Activated naive CD4-positive, alpha-beta T cell treated with anti-CD3 and anti-CD28 coated beads, Interleukin-2, amount 50 U/mL, for 72 hours (primary cell): ENCODE measurements around the gene LRRC45. TPM values are rescaled to one million over a fixed set of nuclear protein-coding genes. Genes with fewer than 3 reads are reported as not detected.

ENCODE experiments used
- ATAC-seq, 2 donors: fragments of 150-1000 bp; cut with Tn5 transposase; 2 replicates each; pipeline ENCODE4 v1.10.0; 2021; ENCODE audit warnings: mild to moderate bottlenecking in 2 of 2, moderate library complexity in 2 of 2
- DNase-seq, 2 donors: peaks; one replicate each; pipeline ENCODE4 v3.0.0; 2021 to 2022; ENCODE audit warnings: low spot score in 2 of 2
- H3K27ac Mint-ChIP-seq, 2 donors: one replicate each; pipeline ENCODE4 v1.8.0; 2022; ENCODE audit warnings: mild to moderate bottlenecking in 2 of 2, mixed read lengths in 2 of 2
- H3K36me3 Mint-ChIP-seq, 2 donors: one replicate each; pipeline ENCODE4 v1.8.0; 2022; ENCODE audit warnings: mixed read lengths in 2 of 2
- H3K9me3 Mint-ChIP-seq, 2 donors: one replicate each; pipeline ENCODE4 v1.8.0; 2022; ENCODE audit warnings: mixed read lengths in 2 of 2
- total RNA-seq, 2 donors: library from RNA; stranded (reverse); gene quantifications; one replicate each; pipeline ENCODE4 v1.2.3, GENCODE V29; 2022

LRRC45 gene
- total RNA-seq, 2 donors from 2014 or later: 16.7 TPM

- no peak for ATAC-seq
- Mint-ChIP-seq H3K9me3 (no peaks in the 10 kb centered on the region), H3K36me3 (no peaks in the 10 kb centered on the region), H3K27ac (peak overlapping the region in 1 of 2 donors; percentile 84)
- DNase-seq: peak in 1 of 2 donors; percentile 64
Observed at GRCh38 chr17:82021107-82021899, 1.8 kb upstream of the LRRC45 start.

- no peaks in the 10 kb centered on the region for H3K36me3 Mint-ChIP-seq
- H3K9me3 Mint-ChIP-seq: no peaks in the 10 kb centered on the region
- no peak for ATAC-seq
- no peak for DNase-seq
- H3K27ac Mint-ChIP-seq: peak overlapping the region in 1 of 2 donors; percentile 84
Observed at GRCh38 chr17:82021900-82022309, 1.2 kb upstream of the LRRC45 start.

- Mint-ChIP-seq H3K27ac (peak within 1 kb of the TSS in 1 of 2 donors; percentile 84), H3K36me3 (no peaks in the 10 kb centered on the region), H3K9me3 (no peaks in the 10 kb centered on the region)
- DNase-seq (no peak), ATAC-seq (no peak)
Observed at GRCh38 chr17:82022310-82022980, 660 bp upstream of the LRRC45 start, which contains the start of gene CENPX. Gene CENPX (minus strand): TSS chr17:82022878. CDS start chr17:82022861, 17 bp downstream.

- ATAC-seq: no peak
- peak in 1 of 2 donors; percentile 41 for DNase-seq
- Mint-ChIP-seq H3K36me3 (no peaks in the 10 kb centered on the region), H3K27ac (peak overlapping the region in 1 of 2 donors; percentile 41), H3K9me3 (no peaks in the 10 kb centered on the region)
Observed at GRCh38 chr17:82023447-82024241, 539 bp downstream of the LRRC45 start.

- no peak for DNase-seq
- Mint-ChIP-seq H3K36me3 (no peaks in the 10 kb centered on the region), H3K27ac (no peak overlapping the region), H3K9me3 (no peaks in the 10 kb centered on the region)
- ATAC-seq: no peak
Observed at GRCh38 chr17:82024859-82025258, 1.8 kb downstream of the LRRC45 start.

- ATAC-seq: no peak
- Mint-ChIP-seq H3K9me3 (no peaks in the 10 kb centered on the region), H3K27ac (no peak overlapping the region), H3K36me3 (no peaks in the 10 kb centered on the region)
- DNase-seq: no peak
Observed at GRCh38 chr17:82025401-82026107, 2.4 kb downstream of the LRRC45 start.

- H3K9me3 Mint-ChIP-seq: no peaks in the 10 kb centered on the region
- H3K36me3 Mint-ChIP-seq: no peaks in the 10 kb centered on the region
- ATAC-seq (no peak), DNase-seq (no peak)
- H3K27ac Mint-ChIP-seq: no peak overlapping the region
Observed at GRCh38 chr17:82028246-82028645, 5.1 kb downstream of the LRRC45 start.

- H3K36me3 Mint-ChIP-seq: no peaks in the 10 kb centered on the region
- DNase-seq: no peak
- no peak for ATAC-seq
- no peaks in the 10 kb centered on the region for H3K9me3 Mint-ChIP-seq
- H3K27ac Mint-ChIP-seq: no peak overlapping the region
Observed at GRCh38 chr17:82028966-82029365, 5.9 kb downstream of the LRRC45 start.

GRCh38 chr17:82029391-82029790 lies 6.3 kb downstream of the LRRC45 start:
- DNase-seq: no peak
- Mint-ChIP-seq H3K27ac (no peak overlapping the region), H3K9me3 (no peaks in the 10 kb centered on the region), H3K36me3 (no peaks in the 10 kb centered on the region)
- ATAC-seq: no peak

- DNase-seq (no peak), ATAC-seq (peak; percentile 0 to 2)
- Mint-ChIP-seq H3K36me3 (no peaks in the 10 kb centered on the region), H3K27ac (no peak overlapping the region), H3K9me3 (no peaks in the 10 kb centered on the region)
Observed at GRCh38 chr17:82029990-82030469, 6.9 kb downstream of the LRRC45 start.

- H3K36me3 Mint-ChIP-seq: no peaks in the 10 kb centered on the region
- H3K27ac Mint-ChIP-seq: no peak overlapping the region
- ATAC-seq: peak; percentile 71 to 85
- H3K9me3 Mint-ChIP-seq: no peaks in the 10 kb centered on the region
- DNase-seq: peak; percentile 86 to 92
Observed at GRCh38 chr17:82030470-82031302, 7.6 kb downstream of the LRRC45 start.

GRCh38 chr17:82031303-82031884 lies 8.3 kb downstream of the LRRC45 start, which contains the start of gene RAC3:
Gene RAC3 (plus strand): TSS chr17:82031678. CDS start chr17:82031762, 84 bp downstream.
- ATAC-seq: peak in 1 of 2 donors; percentile 41
- H3K9me3 Mint-ChIP-seq: no peaks in the 10 kb centered on the region
- no peak for DNase-seq
- no peak within 1 kb of the TSS for H3K27ac Mint-ChIP-seq
- H3K36me3 Mint-ChIP-seq: no peaks in the 10 kb centered on the region

- ATAC-seq (peak; percentile 11 to 72), DNase-seq (peak in 1 of 2 donors; percentile 69)
- Mint-ChIP-seq H3K36me3 (no peaks in the 10 kb centered on the region), H3K27ac (no peak overlapping the region), H3K9me3 (no peaks in the 10 kb centered on the region)
Observed at GRCh38 chr17:82031885-82032627, 9.0 kb downstream of the LRRC45 start.

GRCh38 chr17:82033359-82034085 lies 10.4 kb downstream of the LRRC45 start:
- ATAC-seq (no peak), DNase-seq (no peak)
- Mint-ChIP-seq H3K36me3 (no peaks in the 10 kb centered on the region), H3K27ac (no peak overlapping the region), H3K9me3 (no peaks in the 10 kb centered on the region)
